Measurements from ENCODE around the gene FHAD1.

DNA sequence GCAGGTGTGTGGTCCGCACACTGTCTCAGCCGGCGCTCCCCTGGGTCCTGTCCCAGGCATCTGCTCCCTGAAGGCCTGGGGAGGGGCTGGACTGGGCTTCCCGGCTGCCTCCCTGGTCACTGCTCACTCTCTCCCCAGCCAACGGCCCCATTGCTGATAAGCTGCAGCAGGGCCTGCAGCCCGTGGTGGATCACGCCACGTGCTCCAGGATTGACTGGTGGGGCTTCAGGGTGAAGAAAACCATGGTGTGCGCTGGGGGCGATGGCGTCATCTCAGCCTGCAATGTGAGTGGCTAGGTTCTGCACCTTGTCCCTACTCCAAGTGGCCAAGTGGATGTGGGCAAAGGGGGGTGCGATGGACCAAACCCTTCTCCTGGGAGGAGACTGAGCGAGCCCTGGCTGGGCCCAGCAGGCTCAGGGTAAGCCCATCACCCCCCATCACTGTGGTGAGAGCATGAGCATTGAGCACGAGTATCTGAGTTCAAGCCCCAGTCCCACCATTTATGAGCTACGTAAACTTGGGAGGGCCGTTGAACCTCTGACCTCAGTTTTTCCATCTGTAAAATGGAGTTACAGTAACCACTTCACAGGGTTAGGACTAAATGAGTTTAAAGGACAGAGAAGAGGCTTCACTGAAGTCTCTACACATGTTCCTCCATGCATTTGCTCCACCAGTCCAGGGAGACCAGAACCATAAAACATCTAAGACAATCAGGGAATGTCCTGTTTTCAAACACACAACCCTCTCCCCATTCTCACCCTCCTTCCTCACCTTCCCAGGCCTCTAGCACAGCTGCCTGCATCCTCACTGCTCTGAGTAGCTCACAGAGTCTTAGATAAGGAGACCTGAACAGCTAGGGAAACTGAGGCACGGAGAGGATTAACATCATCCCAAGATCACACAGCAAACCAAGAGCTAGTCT lies 197.7 kb downstream of the FHAD1 start:
- no peak for TF ChIP-seq POLR2A (IDR thresholded peaks at IDR 0.05)
- TF ChIP-seq, protein P1, sequence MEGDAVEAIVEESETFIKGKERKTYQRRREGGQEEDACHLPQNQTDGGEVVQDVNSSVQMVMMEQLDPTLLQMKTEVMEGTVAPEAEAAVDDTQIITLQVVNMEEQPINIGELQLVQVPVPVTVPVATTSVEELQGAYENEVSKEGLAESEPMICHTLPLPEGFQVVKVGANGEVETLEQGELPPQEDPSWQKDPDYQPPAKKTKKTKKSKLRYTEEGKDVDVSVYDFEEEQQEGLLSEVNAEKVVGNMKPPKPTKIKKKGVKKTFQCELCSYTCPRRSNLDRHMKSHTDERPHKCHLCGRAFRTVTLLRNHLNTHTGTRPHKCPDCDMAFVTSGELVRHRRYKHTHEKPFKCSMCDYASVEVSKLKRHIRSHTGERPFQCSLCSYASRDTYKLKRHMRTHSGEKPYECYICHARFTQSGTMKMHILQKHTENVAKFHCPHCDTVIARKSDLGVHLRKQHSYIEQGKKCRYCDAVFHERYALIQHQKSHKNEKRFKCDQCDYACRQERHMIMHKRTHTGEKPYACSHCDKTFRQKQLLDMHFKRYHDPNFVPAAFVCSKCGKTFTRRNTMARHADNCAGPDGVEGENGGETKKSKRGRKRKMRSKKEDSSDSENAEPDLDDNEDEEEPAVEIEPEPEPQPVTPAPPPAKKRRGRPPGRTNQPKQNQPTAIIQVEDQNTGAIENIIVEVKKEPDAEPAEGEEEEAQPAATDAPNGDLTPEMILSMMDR (IDR thresholded peaks at IDR 0.05) = no peak

Data from prostate gland (tissue), 2 donors.